NCI-H1105 (cell line): ENCODE measurements around the gene TBC1D10B.

Source experiments
- DNase-seq: peaks from one replicate; lab custom pipeline; 2025; lab: John Stamatoyannopoulos, UW

The TBC1D10B gene

DNA sequence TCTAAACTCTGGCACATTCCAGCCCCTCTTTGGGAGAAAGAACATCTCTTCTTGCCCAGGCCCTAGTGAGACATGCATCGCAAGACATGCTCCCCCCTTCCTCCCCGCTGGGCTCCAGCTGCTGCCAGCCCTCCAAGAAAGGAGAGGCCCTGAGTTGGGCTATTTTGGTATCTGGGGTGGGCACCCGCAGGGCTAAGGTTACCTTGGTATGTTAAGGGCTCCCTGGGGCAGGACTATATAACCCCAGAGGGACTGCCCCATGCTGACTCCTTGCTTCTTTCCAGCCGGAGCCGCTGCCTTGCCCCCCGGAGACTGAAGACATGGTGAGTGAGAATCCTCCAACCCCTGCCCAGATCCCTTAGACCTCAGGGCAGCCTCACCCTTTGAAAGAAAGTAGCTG, 4.2 kb upstream of the TBC1D10B start, which contains the start of gene MYL11:
TSS of gene MYL11 (plus strand) at position 265 of the 400 bp plus-strand sequence. CDS start at position 321, 56 bp downstream.
- no peak for DNase-seq

DNA sequence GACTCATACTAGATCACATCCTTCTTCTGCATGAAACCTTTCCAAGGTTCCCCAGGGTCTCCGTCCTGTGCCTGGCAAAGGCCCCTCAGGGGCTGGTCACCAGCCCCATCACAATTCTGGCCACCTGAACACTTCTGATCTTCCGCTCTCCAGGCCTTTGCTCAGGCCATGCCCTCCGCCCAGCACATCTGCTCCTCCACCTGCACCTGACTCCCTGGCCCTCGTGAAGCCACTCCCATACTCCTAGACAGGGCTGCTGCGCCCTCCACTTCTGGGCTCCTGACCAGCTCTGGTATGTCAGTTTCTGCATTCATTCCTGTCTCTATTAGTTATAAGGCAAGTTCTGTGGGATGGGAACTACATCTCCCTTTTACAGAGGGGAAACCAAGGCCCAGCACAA, 2.4 kb upstream of the TBC1D10B start:
- DNase-seq, result no peak

DNA sequence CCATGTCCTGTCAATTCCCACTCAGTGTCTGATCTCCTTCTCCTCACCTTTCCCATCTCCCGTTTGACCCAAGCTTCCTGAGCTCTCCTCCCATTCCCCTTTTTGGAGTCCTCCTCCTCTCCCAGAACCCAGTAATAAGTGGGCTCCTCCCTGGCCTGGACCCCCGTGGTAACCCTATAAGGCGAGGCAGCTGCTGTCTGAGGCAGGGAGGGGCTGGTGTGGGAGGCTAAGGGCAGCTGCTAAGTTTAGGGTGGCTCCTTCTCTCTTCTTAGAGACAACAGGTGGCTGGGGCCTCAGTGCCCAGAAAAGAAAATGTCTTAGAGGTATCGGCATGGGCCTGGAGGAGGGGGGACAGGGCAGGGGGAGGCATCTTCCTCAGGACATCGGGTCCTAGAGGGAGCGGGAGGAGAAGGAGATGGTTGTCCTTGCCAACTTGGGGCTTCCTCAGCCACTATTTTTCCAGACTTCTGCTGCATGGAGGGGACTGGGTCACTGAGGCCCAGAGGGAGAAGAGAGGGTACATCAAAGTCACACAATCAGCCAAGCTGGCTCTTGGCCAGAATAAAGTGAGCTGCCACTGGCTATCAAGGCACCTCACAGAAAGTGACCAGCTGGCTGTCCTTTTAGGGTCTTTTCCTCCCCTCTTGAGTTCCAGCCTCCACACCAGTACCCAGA, 1.9 kb upstream of the TBC1D10B start:
- DNase-seq, result no peak

DNA sequence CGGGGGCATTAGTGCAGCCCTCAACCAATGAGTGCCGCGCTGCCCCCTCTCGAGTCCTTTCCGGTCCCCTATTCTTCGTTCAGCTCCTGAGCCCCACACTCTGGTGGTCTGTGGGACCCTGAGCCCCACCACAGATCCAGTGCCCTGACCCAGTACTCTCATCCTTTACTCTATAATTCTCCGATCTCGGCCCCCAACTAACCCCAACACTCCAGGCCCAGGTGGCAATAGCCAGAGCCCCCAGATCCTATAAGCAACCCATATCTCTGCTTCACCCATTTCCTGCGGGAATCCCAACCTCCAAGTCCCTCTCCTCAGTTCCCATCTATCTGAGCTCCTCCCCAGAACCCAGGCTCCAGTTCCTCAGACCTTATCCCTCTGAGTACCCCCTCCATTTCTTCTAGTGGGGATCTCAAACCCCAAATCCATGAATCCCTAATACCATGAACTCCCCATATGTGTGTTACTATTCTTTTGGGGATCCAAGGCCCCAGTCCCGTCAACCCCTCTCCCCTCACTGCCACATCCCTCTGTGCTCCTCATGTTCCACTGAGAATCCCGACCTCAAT, 1.0 kb upstream of the TBC1D10B start:
- DNase-seq, result no peak

DNA sequence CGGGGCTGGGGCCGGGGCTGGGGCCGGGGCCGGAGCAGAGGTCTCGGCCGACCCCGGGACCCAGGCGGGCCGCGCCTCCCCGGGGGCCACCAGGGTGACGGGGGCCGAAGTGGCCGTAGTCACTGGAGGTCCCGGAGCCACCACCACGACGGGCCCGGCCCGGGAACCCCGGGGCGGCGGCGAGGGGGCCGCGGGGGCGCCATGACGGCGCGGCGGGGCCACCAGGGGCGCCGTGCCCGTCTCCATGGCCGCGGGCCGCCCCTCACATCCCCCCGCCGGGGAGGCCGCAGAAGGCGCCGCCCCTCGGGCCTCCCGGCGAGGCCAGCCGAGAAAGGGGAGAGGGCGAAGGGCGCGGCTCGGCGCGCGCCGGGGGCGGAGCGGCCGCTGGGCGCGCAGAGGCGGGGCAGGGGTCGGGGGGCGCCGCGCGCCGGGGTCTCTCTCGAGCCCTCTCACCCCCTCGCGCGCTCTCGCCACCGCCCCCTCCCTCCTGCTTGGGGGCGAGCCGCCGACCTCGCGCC, 297 bp downstream of the TBC1D10B start:
- DNase-seq, result no peak

DNA sequence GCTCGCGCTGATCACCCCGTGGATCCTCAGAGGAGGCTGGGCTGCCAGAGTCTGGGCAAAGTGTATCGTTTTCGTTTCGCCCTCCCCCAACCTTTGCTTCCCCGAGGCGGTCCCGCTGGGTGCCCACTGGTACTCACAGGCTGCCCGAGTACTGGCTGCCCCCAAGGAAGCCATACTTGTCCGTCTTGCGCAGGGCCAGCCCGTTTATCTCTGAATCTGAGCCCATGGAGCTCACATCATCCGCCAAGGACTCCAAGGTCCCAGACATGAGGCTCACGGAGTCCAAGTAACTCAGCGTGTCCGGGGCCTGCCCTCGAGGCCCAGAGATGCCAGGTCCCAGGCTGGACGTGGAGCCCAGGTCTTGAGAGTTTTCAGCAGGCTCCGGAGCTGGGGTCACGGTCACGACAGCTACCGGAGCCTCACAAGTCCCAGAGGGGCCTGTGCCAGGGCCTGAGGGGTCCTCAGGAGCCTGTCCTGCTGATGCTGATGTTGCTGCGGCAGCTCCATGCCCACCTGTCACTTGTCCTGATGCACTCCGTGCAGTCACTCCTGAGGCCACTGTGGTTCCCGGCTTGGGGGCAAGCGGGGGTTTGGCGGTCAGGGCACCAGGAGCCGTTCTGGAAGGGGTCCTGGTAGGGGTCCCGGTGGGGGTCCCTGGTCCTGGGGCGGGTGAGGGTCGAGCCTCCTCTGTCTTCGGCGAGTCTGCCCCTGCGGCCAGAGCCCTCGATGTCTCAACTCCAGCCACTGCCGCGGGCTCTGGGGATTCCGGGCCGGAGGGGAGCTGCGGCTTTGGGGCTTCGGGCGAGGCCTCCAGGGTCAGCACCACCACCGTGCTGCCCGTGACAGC, 980 bp downstream of the TBC1D10B start:
- DNase-seq, result no peak

DNA sequence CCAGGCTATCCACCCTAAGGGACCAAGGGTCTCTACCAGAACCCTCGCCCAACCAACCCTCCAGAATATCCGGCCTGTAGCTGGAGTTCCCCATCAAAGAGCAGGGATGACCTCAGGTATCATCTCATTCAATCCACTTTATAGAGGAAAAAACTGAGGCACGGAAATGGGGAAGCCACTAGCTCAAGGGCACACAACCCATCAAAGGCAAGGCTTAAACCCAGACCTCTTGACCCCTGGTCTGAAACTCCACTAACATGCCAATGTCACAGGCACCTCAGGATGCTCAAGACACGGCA, 1.6 kb downstream of the TBC1D10B start:
- no peak for DNase-seq

DNA sequence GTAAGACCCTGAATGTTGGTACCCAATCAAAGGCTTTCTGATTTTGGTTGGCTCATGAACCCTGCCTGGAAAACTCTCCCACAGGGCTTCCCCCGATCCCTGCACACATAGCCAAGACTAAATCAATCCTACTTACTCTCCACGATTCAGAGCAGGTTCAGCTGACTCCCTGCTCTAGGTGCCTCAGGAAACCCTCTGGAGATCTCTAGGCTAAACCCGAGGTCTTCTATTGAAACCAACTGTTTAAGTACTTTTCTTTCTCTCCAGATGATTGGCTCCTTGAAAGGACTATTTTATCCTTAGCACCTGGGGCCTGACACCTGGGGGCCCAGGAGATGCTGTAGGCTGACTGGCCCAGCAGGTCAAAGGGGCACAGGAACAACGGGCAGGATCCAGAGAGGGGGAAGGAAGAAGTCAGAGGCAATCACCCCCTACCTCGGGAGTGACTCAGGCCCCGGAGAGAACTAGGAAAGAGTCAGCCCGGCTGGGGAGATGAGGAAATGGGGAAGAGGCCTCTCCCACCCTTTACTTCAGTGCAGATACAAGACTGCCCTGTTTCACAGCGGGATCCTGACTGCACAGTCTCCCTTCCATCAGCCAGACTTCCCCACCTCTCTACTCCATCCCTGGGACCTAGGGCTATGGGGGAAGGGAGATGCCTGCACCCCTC, 2.0 kb downstream of the TBC1D10B start:
- DNase-seq, result no peak

DNA sequence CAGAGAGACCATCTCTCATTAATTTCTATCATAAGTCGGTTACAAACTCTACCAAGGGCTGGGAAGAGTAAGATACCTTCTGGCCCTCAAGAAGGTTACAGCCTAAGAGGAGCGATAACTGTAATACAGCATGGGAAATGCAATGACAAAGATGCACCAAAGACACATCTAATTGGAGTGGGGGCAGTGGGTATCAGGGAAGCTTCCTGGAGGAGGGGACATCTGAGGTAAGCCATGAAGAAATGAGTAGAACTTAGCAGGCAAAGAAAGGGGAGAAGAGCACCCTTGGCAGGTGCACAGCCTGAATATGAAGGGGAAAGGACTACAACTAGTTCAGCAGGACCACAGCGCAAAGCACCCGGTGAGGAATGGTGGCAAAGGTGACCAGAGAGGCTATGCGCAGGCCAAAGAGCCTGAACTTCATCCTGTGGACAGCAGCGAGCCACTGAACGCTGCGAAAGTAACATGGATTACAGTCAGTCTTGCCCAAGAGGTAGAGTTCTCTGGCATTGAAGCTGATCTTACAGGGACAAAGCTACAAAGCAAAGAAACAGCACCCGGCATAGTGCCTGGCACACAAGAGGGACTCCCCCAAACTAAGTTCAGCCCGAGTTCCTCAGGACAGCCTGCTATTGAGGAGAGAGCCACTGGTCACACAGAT, 2.8 kb downstream of the TBC1D10B start:
- no peak for DNase-seq

DNA sequence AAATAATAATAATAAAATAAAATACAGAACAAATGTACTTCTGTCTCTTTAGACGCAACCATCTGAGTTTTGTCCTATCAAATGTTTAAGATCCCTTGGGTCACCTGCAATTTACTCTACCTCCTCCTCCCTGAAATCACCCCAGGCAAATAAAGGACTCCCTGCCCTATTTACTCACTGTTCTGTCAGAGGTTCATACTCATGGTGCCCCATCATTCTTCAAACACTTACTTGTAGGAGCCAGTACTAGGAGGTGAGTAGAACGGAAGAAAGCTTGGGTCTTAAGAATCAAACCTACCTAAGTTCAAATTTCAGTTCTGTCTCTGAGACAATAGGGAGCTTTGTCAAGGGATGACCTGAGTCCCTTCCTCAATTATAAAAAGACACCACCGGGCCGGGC, 3.8 kb downstream of the TBC1D10B start:
- no peak for DNase-seq

DNA sequence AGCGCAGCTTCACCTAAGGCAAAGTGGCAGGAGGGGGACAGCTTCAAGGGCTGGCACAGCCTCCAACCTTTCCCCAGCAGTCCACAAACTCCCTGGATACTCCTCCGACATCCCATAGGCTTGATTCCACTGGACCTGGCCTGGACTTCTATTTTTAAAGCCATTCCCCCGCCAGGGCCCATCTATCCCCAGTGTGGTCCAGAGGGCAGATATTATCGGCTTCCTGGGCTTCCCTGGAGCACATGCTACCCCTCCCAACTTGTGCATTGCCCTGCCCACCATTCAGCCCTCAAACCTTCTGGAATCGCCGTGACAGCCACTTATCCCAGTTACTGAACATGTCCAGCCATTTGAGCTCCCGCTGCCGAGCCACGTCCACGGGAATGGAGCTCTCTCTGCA, 5.1 kb downstream of the TBC1D10B start:
- no peak for DNase-seq

DNA sequence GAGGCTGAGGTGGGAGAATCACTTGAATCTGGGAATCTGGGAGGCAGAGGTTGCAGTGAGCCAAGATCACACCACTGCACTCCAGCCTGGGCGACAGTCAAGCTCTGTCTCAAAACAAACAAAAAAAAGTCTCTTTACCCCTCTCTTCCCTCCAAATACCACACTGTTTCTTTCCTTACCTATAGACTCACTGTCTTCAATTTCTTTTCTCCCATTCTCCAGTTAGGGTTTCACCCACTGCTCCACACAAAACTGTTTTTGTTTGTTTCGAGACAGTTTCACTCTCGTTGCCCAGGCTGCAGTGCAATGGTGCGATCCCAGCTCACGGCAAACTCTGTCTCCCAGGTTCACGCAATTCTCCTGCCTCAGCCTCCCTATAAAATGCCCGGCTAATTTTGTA, 9.1 kb downstream of the TBC1D10B start:
- no peak for DNase-seq

DNA sequence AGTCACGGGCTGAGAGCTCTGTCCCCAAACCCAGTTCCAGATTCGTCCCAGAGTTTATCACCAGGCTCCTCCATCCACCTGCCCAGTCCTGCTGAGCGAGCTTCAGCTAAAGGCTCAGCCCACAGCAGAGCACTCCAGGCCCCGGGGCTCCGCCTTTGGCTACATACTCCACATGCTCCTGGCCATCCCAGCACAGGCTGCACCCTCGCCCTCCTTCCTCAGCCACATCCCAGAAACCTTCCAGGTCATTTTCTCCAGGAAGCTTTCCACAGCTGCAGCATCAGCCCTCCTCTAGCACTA, 10.5 kb downstream of the TBC1D10B start:
- no peak for DNase-seq

DNA sequence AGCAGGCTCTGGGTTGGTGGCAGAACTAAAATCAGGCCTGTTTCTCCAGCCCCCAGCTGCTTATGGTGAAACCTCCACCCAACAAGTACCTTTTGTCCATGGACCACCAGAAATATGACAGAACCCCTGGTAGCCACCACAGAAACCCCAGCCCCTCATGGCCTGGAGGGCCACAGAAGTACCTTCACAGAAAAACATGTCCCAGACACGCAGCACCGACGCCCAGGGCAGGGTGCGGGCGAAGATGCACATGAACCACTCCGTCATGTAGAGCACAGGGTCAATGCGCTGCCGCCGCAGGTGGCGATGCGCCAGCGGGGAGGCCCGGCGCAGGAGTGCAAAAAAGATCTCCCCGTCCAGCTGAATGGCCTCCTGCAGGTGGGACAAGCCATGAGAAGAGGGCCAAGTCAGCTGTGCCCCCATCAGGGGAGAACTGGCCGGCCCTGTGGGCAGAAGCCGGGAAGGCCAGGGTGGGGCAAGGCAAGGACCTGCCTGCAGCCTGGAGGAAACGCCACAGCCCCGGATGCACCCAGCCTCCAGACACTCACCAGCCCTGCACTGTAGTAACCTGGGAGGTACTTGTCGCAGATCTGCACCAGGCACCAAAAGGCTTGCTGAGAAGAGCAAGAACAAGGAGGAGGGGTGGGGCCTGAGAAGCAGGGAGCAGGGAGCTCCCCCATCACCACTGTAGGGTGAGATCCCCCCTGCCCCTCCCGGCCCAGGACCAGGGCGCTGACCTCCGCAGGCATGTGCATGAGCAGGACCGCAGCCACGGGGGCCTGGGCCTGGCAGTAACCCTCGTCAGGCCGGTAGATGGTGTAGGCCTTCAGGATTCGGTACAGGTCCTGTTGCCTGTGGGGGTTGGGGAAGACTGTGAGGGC, 11.1 kb downstream of the TBC1D10B start:
- no peak for DNase-seq

DNA sequence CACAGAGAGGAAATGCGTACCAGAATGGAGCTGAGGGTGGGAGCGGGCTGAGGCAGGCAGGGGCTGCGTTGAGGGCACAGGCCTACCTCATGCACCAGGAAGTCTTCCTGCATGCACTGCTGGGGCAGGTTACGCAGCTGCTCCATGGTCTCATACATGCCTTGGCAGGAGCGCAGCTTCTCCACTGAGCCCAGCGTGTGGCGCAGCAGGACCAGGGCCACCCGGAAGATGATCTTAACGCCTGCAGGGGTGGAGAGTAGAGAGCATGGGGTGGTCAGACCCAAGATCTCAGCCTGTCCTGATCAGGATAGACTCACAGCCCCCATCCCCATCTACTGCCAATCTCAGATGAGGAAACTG, 11.7 kb downstream of the TBC1D10B start:
- DNase-seq, result no peak

DNA sequence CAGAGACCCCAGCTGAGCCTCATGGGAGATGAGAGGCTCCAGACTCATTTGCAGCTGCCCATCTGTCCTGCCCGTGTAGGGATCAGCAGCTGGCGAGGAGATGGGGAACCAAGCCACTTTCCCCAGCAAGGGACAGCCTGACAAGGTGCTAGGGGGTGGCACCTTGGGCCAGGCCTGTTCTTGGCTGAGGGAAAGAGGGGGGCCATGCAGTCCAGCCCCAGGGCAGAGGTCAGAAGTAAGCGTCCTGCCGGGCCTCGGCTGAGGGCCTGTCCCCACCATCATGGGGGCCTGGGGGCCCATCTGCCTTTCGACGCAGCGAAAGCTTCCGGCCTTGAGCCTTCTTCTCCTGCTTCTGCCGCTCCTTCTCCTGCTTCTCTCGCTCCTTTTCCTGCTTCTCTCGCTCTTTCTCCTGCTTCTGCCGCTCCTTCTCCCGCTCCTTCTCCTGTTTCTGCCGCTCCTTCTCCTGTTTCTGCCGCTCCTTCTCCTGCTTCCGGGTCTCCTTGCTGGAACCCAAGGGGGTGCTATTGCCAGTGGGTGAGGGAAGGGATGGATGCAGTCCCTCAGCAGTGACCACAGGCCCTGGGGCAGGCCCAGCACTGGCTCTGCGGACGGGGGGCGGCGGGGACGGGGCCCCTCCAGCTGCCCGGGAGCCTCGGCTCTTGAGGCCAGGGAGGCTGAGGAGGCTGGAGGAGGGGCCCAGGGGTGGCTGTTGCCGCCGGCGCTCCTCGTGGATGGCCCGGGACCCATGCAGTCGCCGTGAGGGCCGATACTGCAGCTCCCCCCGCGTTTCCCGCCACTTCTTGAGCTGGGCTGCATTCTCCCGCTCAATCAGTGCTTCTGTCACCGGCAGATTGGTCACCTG, 12.3 kb downstream of the TBC1D10B start:
- DNase-seq, result no peak

DNA sequence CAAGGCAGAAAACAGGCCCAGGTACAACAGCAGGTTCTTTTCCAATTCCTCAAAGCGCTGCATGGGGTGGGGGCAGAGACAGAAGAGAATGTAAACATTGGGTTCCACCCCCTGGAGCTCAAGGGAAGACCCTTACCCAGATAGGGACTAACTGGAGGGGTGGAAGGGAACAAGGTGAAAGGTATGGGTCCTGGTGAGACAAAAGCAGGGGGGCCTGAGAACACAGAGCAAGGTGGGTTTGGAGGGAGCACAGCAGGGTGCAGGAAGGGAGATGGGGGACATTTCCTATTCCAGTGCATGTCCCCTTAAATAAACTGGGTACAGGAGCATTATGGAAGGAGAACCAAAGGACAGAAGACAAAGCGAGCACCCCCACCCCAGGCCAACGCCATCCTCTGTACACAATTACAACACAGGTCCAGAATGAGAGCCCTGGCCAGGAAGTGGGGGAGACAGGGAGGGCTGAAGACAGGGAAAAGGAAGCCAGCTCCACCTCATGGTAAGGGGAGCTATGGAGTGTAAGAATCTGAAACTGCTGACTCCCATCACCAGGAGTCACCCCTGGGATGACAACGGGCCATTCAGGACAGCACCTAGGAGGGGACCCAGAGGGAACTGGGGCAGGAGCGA, 13.1 kb downstream of the TBC1D10B start:
- DNase-seq, result no peak

DNA sequence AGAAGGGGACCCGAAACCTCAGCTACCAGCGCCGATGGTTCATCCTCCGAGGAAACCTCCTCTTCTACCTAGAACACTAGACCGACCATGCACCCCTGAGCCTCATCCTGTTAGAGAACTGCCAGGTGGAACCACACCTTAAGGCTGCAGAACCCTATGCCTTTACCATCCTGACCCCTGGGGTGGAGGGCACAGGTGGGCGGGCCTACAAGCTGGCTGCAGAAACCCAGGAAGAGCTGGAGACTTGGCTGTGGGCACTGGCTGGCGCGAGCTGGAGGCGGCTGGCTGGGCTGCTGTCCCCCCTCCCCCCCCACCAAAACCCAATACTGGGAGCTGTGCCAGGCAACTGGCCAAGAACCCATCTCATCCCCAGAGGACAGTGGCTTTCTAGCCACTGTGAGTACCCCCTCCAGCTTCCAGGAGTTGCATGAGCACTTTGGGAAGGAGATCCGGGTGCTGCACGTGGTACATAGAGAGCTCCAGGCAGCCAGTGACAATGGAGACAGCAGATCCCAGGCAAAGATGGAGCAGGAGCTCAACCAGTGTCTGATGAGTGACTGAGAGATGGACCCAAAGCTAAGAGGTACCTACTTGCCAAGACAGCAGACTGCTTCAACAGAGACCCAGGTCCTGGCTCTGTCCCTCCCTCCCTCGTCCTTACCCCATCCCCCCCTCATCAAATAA, 13.8 kb downstream of the TBC1D10B start:
- peak; percentile 26 for DNase-seq

DNA sequence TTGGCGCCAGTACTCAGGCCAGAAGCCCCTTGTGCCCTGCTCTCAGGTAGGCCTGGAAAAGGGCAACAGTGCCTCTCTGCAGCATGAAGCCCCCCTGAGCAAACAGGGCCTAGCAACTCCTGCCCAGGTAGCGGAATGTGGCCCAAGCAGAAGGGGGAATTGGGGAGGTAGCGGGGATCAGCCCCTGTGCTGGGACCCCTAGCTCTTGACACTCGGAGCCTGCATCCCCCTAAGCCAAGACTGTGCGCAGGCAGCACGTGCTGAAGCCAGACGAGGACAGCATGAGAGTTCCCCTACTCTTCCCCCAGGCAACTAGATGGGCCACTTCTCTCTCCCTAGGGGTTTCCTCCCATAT, 14.4 kb downstream of the TBC1D10B start:
- DNase-seq, result no peak
